Spleen (tissue), 11 donors: ENCODE results near the gene PAX6. TPM values are rescaled to one million over a fixed set of nuclear protein-coding genes. Genes with fewer than 3 reads are reported as not detected.

ENCODE experiments used
- DNase-seq: peaks from one replicate; pipeline ENCODE4 v3.0.0-alpha.2; 2020
- H3K27ac ChIP-seq, 8 donors: fragments of 200-600 bp; sonication (generic) in 7 of 8; 1 replicate in 4 of 8; 2 replicates in 4 of 8; pipeline versions ENCODE4 v1.5.0 to v1.8.0; 2016 to 2021; ENCODE audit warnings: inconsistent platforms in 4 of 8, mild to moderate bottlenecking in 4 of 8, moderate library complexity in 1 of 8
- H3K27me3 ChIP-seq, 7 donors: fragments of 200-600 bp; sonication (generic) in 6 of 7; replicated peaks in 1 of 7; 1 replicate in 4 of 7; 2 replicates in 3 of 7; pipeline versions ENCODE4 v1.5.0 to v1.8.0; 2016 to 2021; ENCODE audit warnings: inconsistent platforms in 3 of 7, mild to moderate bottlenecking in 1 of 7
- H3K36me3 ChIP-seq, 6 donors: fragments of 200-600 bp; sonication (generic) in 5 of 6; 1 replicate in 4 of 6; 2 replicates in 2 of 6; pipeline versions ENCODE4 v1.5.0 to v1.8.0; 2016 to 2021; ENCODE audit warnings: inconsistent platforms in 2 of 6
- H3K4me1 ChIP-seq, 6 donors: fragments of 200-600 bp; sonication (generic) in 5 of 6; 1 replicate in 3 of 6; 2 replicates in 3 of 6; pipeline versions ENCODE4 v1.5.0 to v1.8.0; 2016 to 2021; ENCODE audit warnings: inconsistent platforms in 3 of 6
- H3K4me3 ChIP-seq, 8 donors: fragments of 200-600 bp; sonication (generic) in 7 of 8; 1 replicate in 4 of 8; 2 replicates in 4 of 8; pipeline versions ENCODE4 v1.5.0 to v1.8.0; 2016 to 2021; ENCODE audit warnings: inconsistent platforms in 4 of 8, mild to moderate bottlenecking in 4 of 8, moderate library complexity in 2 of 8
- H3K9me3 ChIP-seq, 8 donors: fragments of 200-600 bp; sonication (generic) in 7 of 8; 1 replicate in 4 of 8; 2 replicates in 4 of 8; pipeline versions ENCODE4 v1.5.0 to v1.8.0; 2016 to 2021; ENCODE audit warnings: inconsistent platforms in 4 of 8
- POLR2A ChIP-seq, 3 donors: fragments of 450-650 bp; IDR thresholded peaks; one replicate each; pipeline ENCODE4 v1.5.1; 2017; ENCODE audit warnings: antibody characterized with exemption in 3 of 3, mild to moderate bottlenecking in 1 of 3
- POLR2AphosphoS5 ChIP-seq, 3 donors: sonication (generic); formaldehyde crosslinking; IDR thresholded peaks; one replicate each; pipeline ENCODE4 v1.5.1; 2017; ENCODE audit warnings: antibody characterized with exemption in 3 of 3
- WGBS, 5 donors: extraction: QIAGEN DNeasy Blood & Tissue Kit in 3 of 5; methylation state at CpG; one replicate each; pipeline versions ENCODE4 v1.1.5 to v1.1.7; 2013 to 2018; 5-methylcytosine and 5-hydroxymethylcytosine counted together
- intact Hi-C: fragments of 100-400 bp; cut with DNase I; formaldehyde crosslinking; loops from one replicate; pipeline ENCODE4 v1.15.0; 2023; ENCODE audit warnings: low total_unique reads
- polyA plus RNA-seq, 3 donors: library from polyadenylated mRNA; stranded (reverse); fragments of 200-250 nt; gene quantifications; one replicate each; pipeline ENCODE4 v1.2.1, GENCODE V29; 2013
- total RNA-seq, 7 donors: library from RNA; depleted of rRNA in 3 of 7; stranded (reverse); fragments of >200 nt in 3 of 7; fragmentation: NEBNext Ultra II Directional in 4 of 7; extraction: Animal tissue kit (Norgen Biotek cat#: 25700) in 4 of 7; gene quantifications; one replicate each; pipeline versions ENCODE4 v1.1.0 to v1.2.1, GENCODE V29; 2016 to 2021
- TF ChIP-seq, protein P1 (sequence below), 11 experiments: fragments of 200-600 bp in 7 of 11; fragments of 450-650 bp in 4 of 11; sonication (generic) in 4 of 11; IDR thresholded peaks in 8 of 11; conservative IDR thresholded peaks in 3 of 11; 1 replicate in 7 of 11; 2 replicates in 4 of 11; pipeline versions ENCODE4 v1.4.0 to v1.8.0; 2016 to 2021; ENCODE audit warnings: antibody characterized with exemption in 11 of 11, inconsistent platforms in 4 of 11, mild to moderate bottlenecking in 1 of 11
- donor health status: healthy with polysubstance abuse.
- donor health status: DM: no; HTN: no; CAD: no; lungs with moderate emphysema.
- donor health status: DM: no; HTN: no; CAD: no.
- donor health status: Bipolar disorder and iron deficiency.
- donor health status: healthy.
- donor health status: DM: no; HTN: no; CAD: no.
- donor health status: DM: yes; HTN: yes; CAD: no.

Gene PAX6
- total and polyA plus RNA-seq, 10 donors = 0.02 to 0.05 TPM; not detected in 8

DNA sequence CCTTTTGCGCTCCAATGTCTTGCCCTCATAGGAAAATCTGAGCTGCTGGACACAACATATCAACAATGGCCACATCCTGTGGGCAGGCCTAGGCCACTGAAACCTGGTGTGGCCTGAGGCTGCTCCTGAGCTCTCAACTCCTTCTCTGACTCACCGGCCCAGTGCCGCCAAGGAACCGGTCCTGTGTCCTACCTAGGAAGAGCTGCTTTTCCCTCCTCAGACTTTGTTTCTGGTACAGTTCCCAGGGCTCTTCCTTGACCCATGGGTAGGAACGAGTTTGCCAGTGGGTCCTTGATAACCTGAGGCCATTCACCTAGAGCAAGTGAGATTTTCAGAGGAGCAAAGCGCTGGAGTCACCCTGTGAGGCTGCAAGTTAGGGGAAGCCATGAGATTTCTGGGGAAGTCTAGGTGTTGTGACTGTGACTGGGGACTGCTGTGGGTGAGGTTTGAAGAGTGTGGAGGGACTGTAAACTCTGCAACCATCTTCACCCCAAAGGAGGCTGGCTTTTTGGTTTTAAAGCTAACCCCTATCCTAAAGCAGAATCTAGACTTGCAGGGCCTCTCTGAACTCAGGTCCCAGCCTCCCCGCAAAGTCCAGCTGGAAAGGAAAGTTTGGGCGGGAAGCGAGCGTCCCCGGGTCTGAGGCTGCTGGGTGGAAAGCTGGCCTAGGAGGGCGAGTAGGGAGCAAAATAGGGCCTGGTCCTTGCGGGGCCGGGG lies 12.0 kb upstream of the PAX6 start:
- WGBS, 5 donors = 26 to 36% (median 30%) methylated on average over 14 of the region's 14 CpGs

DNA sequence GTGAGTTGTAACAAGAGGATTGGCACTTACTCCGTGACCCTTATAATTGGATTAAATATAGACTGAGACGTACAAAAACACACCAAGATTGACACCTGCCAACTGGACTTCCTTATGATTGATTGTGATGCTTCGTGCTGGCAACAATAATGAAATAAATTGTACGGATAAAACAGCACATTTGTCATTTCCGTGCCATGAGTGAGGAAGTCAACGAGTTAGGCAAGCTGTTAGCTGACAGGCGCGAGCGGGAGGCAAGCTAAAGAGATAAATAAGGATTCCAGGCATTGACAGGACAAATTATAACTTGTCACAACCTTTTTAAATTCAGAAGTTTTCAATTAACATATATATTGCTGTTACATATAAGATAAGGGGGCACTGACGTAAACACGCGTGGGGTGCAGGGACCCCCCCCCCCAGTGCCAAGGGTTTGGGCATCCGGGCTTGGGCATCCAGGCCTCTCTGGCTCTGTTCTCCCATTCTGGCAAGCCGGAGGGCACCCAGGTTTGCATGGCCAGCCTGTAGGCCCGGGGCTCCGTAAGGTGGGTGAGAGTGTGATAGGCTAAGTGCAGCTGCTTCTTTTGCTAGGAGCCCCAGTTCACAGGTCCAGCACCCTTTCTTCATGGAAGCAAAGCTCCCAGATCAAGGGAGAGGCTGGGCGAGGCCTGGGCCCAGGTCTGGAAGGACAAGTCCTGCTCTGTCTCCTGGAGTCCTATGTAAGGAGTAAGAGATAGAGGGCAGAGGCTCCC lies 11.2 kb upstream of the PAX6 start:
- Histone ChIP-seq H3K4me3 (no peak overlapping the region), H3K27ac (no peak overlapping the region), H3K9me3 (peaks cover 0 to 9% (median 0%) of the 10 kb centered on the region in 8 donors), H3K4me1 (peaks cover 9 to 53% (median 26%) of the 10 kb centered on the region in 6 donors), H3K27me3 (peaks cover 24 to 100% (median 100%) of the 10 kb centered on the region in 7 donors), H3K36me3 (no peaks in the 10 kb centered on the region)
- DNase-seq = no peak
- WGBS, 5 donors = 27 to 31% (median 28%) methylated on average over 17 of the region's 17 CpGs
- TF ChIP-seq, protein P1, sequence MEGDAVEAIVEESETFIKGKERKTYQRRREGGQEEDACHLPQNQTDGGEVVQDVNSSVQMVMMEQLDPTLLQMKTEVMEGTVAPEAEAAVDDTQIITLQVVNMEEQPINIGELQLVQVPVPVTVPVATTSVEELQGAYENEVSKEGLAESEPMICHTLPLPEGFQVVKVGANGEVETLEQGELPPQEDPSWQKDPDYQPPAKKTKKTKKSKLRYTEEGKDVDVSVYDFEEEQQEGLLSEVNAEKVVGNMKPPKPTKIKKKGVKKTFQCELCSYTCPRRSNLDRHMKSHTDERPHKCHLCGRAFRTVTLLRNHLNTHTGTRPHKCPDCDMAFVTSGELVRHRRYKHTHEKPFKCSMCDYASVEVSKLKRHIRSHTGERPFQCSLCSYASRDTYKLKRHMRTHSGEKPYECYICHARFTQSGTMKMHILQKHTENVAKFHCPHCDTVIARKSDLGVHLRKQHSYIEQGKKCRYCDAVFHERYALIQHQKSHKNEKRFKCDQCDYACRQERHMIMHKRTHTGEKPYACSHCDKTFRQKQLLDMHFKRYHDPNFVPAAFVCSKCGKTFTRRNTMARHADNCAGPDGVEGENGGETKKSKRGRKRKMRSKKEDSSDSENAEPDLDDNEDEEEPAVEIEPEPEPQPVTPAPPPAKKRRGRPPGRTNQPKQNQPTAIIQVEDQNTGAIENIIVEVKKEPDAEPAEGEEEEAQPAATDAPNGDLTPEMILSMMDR (IDR thresholded peaks at IDR 0.05 in 8 of 11, conservative IDR thresholded peaks at IDR 0.05 in 3 of 11) = no peak
- TF ChIP-seq POLR2AphosphoS5 (IDR thresholded peaks at IDR 0.05) (no peak), POLR2A (IDR thresholded peaks at IDR 0.05) (no peak)
- intact Hi-C loops = no loop called here

More for the DNA sequence above, 12.0 kb upstream of the PAX6 start:
- Histone ChIP-seq H3K4me1 (peaks cover 2 to 49% (median 20%) of the 10 kb centered on the region in 6 donors), H3K27me3 (peaks cover 18 to 100% (median 100%) of the 10 kb centered on the region in 7 donors), H3K4me3 (no peak overlapping the region), H3K36me3 (no peaks in the 10 kb centered on the region), H3K27ac (no peak overlapping the region), H3K9me3 (peaks cover 0 to 9% (median 0%) of the 10 kb centered on the region in 8 donors)
- TF ChIP-seq, protein P1 (IDR thresholded peaks at IDR 0.05 in 8 of 11, conservative IDR thresholded peaks at IDR 0.05 in 3 of 11) = no peak
- DNase-seq = no peak
- intact Hi-C loops = no loop called here

DNA sequence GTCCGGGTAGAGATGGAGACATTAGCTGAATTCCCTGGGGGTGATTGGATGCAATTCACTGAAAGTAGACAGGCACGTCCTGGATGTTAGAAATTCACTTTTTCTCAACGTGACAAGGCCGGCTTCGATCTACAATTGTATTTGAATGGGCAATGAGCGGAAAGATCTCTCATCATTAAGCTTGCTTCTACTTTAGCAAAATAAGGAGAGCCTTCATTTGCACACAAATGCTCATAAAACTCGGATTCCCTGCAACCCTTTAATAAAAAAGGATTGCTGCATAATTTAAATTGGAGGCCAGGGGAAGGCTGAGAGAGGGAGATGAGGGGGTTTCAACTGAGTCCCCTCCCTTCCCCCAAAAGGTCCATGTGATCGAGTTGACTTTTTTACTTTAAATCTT lies 10.6 kb upstream of the PAX6 start:
- 11 to 18% (median 15%) methylated on average over 8 of the region's 8 CpGs for WGBS, 5 donors
- no peak for DNase-seq
- H3K36me3 ChIP-seq = no peaks in the 10 kb centered on the region
- H3K4me1 ChIP-seq = peaks cover 15 to 53% (median 27%) of the 10 kb centered on the region in 6 donors
- no peak for TF ChIP-seq POLR2AphosphoS5 (IDR thresholded peaks at IDR 0.05)
- TF ChIP-seq, protein P1 (IDR thresholded peaks at IDR 0.05 in 8 of 11, conservative IDR thresholded peaks at IDR 0.05 in 3 of 11) = no peak
- H3K9me3 ChIP-seq = peaks cover 0 to 15% (median 0%) of the 10 kb centered on the region in 8 donors
- peaks cover 29 to 100% (median 100%) of the 10 kb centered on the region in 7 donors for H3K27me3 ChIP-seq
- intact Hi-C loops = no loop called here
- no peak overlapping the region for H3K27ac ChIP-seq
- no peak overlapping the region for H3K4me3 ChIP-seq

DNA sequence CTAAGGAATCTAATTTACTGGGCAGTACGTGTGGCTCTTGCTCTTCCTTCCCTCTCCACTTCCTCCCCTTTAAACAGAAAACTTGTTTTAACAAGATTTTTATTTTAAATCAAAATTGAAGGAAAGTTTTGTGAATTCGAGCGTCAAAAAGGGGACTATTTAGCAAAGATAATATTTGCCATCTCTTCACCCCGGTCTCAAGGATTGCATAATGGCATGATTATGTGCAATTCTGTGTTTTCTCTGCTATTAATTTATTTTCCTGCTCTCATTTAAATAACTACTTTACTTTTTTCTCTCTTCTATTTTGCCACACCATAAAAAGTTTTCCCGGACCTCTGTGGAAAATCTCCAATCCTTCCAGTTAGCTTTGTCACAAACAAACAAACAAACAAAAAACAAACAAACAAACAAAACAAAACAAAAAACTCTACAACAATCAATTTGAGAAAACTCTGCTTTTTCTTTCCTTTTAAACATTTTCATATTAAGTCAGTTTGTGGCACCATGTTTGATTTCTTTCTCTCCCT lies 10.2 kb upstream of the PAX6 start:
- Histone ChIP-seq H3K36me3 (no peaks in the 10 kb centered on the region), H3K9me3 (peaks cover 0 to 18% (median 0%) of the 10 kb centered on the region in 8 donors), H3K27me3 (peaks cover 31 to 100% (median 100%) of the 10 kb centered on the region in 7 donors), H3K27ac (no peak overlapping the region), H3K4me3 (no peak overlapping the region), H3K4me1 (peaks cover 19 to 53% (median 29%) of the 10 kb centered on the region in 6 donors)
- TF ChIP-seq POLR2A (IDR thresholded peaks at IDR 0.05) = no peak
- TF ChIP-seq POLR2AphosphoS5 (IDR thresholded peaks at IDR 0.05) = no peak
- TF ChIP-seq, protein P1 (IDR thresholded peaks at IDR 0.05 in 8 of 11, conservative IDR thresholded peaks at IDR 0.05 in 3 of 11) = no peak
- intact Hi-C loops = no loop called here
- 8 to 10% (median 8%) methylated on average over 5 of the region's 5 CpGs for WGBS, 5 donors
- no peak for DNase-seq
